H1 (cell line): ENCODE measurements around the gene LYPD6B. TPM values are rescaled to one million over a fixed set of nuclear protein-coding genes. Genes with fewer than 3 reads are reported as not detected.

Experiments used
- CTCF ChIA-PET: fragments of 300-600 bp; sonication (Branson Sonifier 250); formaldehyde crosslinking; loops from one replicate; lab custom pipeline; 2021; ENCODE audit not compliant: partially characterized antibody; lab: Charles Lee
- POLR2A ChIA-PET: fragments of 300-600 bp; sonication (Branson Sonifier 250); formaldehyde crosslinking; loops from one replicate; lab custom pipeline; 2021; ENCODE audit warnings: inconsistent platforms; ENCODE audit not compliant: partially characterized antibody; lab: Charles Lee
- DNase-seq, 2 experiments: peaks; one replicate each; pipeline versions ENCODE4 v3.0.0 to v3.0.0-alpha.2; 2010 to 2022; ENCODE audit warnings: low spot score in 2 of 2, low read depth in 1 of 2, mixed read lengths in 1 of 2
- FAIRE-seq: peaks from 2 replicates; lab custom pipeline; 2011; peaks lifted over from hg19 to GRCh38; lab: Jason Lieb, UNC
- H2AFZ ChIP-seq: 2 replicates; pipeline ENCODE4 v1.8.1; 2012; ENCODE audit warnings: low read length, inconsistent platforms
- H2AK5ac ChIP-seq: 2 replicates; pipeline ENCODE4 v1.6.1; 2013; ENCODE audit warnings: low read depth, low read length
- H2BK120ac ChIP-seq: replicated peaks from 2 replicates; pipeline ENCODE3; 2013; ENCODE audit warnings: low read depth, low read length, inconsistent platforms
- H2BK12ac ChIP-seq: 2 replicates; pipeline ENCODE4 v1.6.1; 2013; ENCODE audit warnings: low read depth, low read length
- H2BK15ac ChIP-seq: 2 replicates; pipeline ENCODE4 v1.6.1; 2013; ENCODE audit warnings: low read length
- H2BK20ac ChIP-seq: 2 replicates; pipeline ENCODE4 v1.6.1; 2013; ENCODE audit warnings: low read length
- H2BK5ac ChIP-seq: 2 replicates; pipeline ENCODE4 v1.6.1; 2013; ENCODE audit warnings: low read depth, low read length
- H3K14ac ChIP-seq: 2 replicates; pipeline ENCODE4 v1.6.1; 2013; ENCODE audit warnings: inconsistent platforms; ENCODE audit not compliant: insufficient read length
- H3K18ac ChIP-seq: 2 replicates; pipeline ENCODE4 v1.6.1; 2013; ENCODE audit warnings: low read length; ENCODE audit errors: extremely low read depth
- H3K23ac ChIP-seq: 2 replicates; pipeline ENCODE4 v1.6.1; 2013; ENCODE audit warnings: inconsistent platforms; ENCODE audit not compliant: insufficient read length
- H3K23me2 ChIP-seq: 2 replicates; pipeline ENCODE4 v1.6.1; 2013; ENCODE audit warnings: low read depth, low read length
- H3K27ac ChIP-seq: 2 replicates; pipeline ENCODE4 v1.6.1; 2011; ENCODE audit warnings: low read depth, low read length, inconsistent platforms
- H3K27me3 ChIP-seq, 4 experiments: replicated peaks in 1 of 4; 1 replicate in 1 of 4; 2 replicates in 3 of 4; pipeline versions ENCODE4 v1.6.1 to v1.8.1; 2011 to 2013; ENCODE audit warnings: low read length in 3 of 4, mild to moderate bottlenecking in 3 of 4, inconsistent platforms in 2 of 4, mixed read lengths in 2 of 4, moderate library complexity in 1 of 4; ENCODE audit not compliant: control insufficient read depth in 3 of 4, insufficient read depth in 3 of 4; ENCODE audit errors: extremely low read depth in 1 of 4
- H3K36me3 ChIP-seq, 4 experiments: 2 replicates each; pipeline versions ENCODE4 v1.6.1 to v1.8.1; 2011 to 2013; ENCODE audit warnings: mild to moderate bottlenecking in 4 of 4, low read length in 3 of 4, moderate library complexity in 2 of 4, control low read depth in 1 of 4, inconsistent platforms in 1 of 4; ENCODE audit not compliant: insufficient read depth in 4 of 4, control insufficient read depth in 2 of 4
- H3K4ac ChIP-seq: replicated peaks from 2 replicates; pipeline ENCODE3; 2013; ENCODE audit warnings: low read length, low read depth, mixed read lengths, inconsistent platforms; ENCODE audit not compliant: insufficient read length
- H3K4me1 ChIP-seq, 4 experiments: replicated peaks in 1 of 4; 1 replicate in 1 of 4; 2 replicates in 3 of 4; pipeline versions ENCODE4 v1.6.1 to v1.8.1; 2011 to 2013; ENCODE audit warnings: low read length in 3 of 4, inconsistent platforms in 2 of 4, mixed read lengths in 1 of 4; ENCODE audit not compliant: insufficient read depth in 4 of 4, control insufficient read depth in 3 of 4
- H3K4me2 ChIP-seq, 2 experiments: 2 replicates each; pipeline versions ENCODE4 v1.6.1 to v1.8.1; 2011 to 2013; ENCODE audit warnings: low read depth in 2 of 2, low read length in 2 of 2, control low read depth in 1 of 2, inconsistent platforms in 1 of 2, mild to moderate bottlenecking in 1 of 2; ENCODE audit not compliant: insufficient read depth in 1 of 2
- H3K4me3 ChIP-seq, 4 experiments: fragments of 200-600, 300-600 bp in 1 of 4; sonication (generic), shearing (Covaris generic), sonication (Bioruptor Twin) in 1 of 4; 2 replicates each; pipeline versions ENCODE4 v1.5.1 to v1.8.1; 2011 to 2016; ENCODE audit warnings: low read length in 4 of 4, low read depth in 3 of 4, control low read depth in 2 of 4, inconsistent platforms in 2 of 4, mild to moderate bottlenecking in 2 of 4, mixed read lengths in 1 of 4, moderate library complexity in 1 of 4; ENCODE audit not compliant: insufficient read depth in 2 of 4; ENCODE audit errors: extremely low read depth in 1 of 4
- H3K56ac ChIP-seq: replicated peaks from 2 replicates; pipeline ENCODE3; 2013; ENCODE audit warnings: low read depth, mild to moderate bottlenecking, mixed read lengths, low read length, inconsistent platforms; ENCODE audit not compliant: insufficient read length
- H3K79me1 ChIP-seq: 2 replicates; pipeline ENCODE4 v1.6.1; 2013; ENCODE audit warnings: low read depth, low read length, control low read depth
- H3K79me2 ChIP-seq, 2 experiments: 2 replicates each; pipeline versions ENCODE4 v1.6.1 to v1.8.1; 2012 to 2013; ENCODE audit warnings: low read length in 2 of 2, mild to moderate bottlenecking in 2 of 2, inconsistent platforms in 1 of 2; ENCODE audit not compliant: insufficient read depth in 2 of 2, control insufficient read depth in 1 of 2
- H3K9ac ChIP-seq, 4 experiments: replicated peaks in 1 of 4; 1 replicate in 1 of 4; 2 replicates in 3 of 4; pipeline versions ENCODE4 v1.6.1 to v1.8.1; 2011 to 2013; ENCODE audit warnings: low read depth in 3 of 4, low read length in 3 of 4, control low read depth in 2 of 4, mild to moderate bottlenecking in 2 of 4, moderate library complexity in 2 of 4, inconsistent platforms in 1 of 4; ENCODE audit errors: extremely low read depth in 1 of 4
- H3K9me3 ChIP-seq, 2 experiments: 2 replicates each; pipeline versions ENCODE4 v1.6.1 to v1.8.1; 2012 to 2013; ENCODE audit warnings: mild to moderate bottlenecking in 2 of 2, moderate library complexity in 2 of 2, control low read depth in 1 of 2, inconsistent platforms in 1 of 2, low read depth in 1 of 2, low read length in 1 of 2, mixed read lengths in 1 of 2; ENCODE audit not compliant: insufficient read depth in 2 of 2
- H4K20me1 ChIP-seq, 2 experiments: replicated peaks in 1 of 2; 2 replicates each; pipeline versions ENCODE3 to v1.8.1; 2011 to 2013; ENCODE audit warnings: inconsistent platforms in 2 of 2, low read length in 2 of 2, mild to moderate bottlenecking in 1 of 2; ENCODE audit not compliant: insufficient read depth in 2 of 2, control insufficient read depth in 1 of 2
- H4K5ac ChIP-seq: 2 replicates; pipeline ENCODE4 v1.6.1; 2013; ENCODE audit warnings: low read length, low read depth, mixed read lengths, inconsistent platforms; ENCODE audit not compliant: insufficient read length
- H4K8ac ChIP-seq: 2 replicates; pipeline ENCODE4 v1.8.0; 2013; ENCODE audit warnings: mild to moderate bottlenecking, moderate library complexity, low read length, inconsistent platforms; ENCODE audit not compliant: insufficient read depth; ENCODE audit errors: extremely low read depth
- H4K91ac ChIP-seq: replicated peaks from 2 replicates; pipeline ENCODE3; 2013; ENCODE audit warnings: low read length, mixed read lengths, inconsistent platforms; ENCODE audit not compliant: insufficient read length
- BRCA1 ChIP-seq: IDR thresholded peaks from 2 replicates; pipeline ENCODE4 v1.6.1; 2012; ENCODE audit warnings: low read depth, low read length, improper control_type of control experiment
- CREB1 ChIP-seq: IDR thresholded peaks from 2 replicates; pipeline ENCODE4 v1.6.1; 2012; ENCODE audit warnings: inconsistent platforms
- EZH2 ChIP-seq: fragments of 200-600 bp; sonication (generic); IDR thresholded peaks from 2 replicates; pipeline ENCODE4 v1.7.1; 2012; ENCODE audit warnings: low read depth, mild to moderate bottlenecking, moderate library complexity, low read length, inconsistent platforms; ENCODE audit not compliant: severe bottlenecking
- RBBP5 ChIP-seq: IDR thresholded peaks from 2 replicates; pipeline ENCODE4 v1.7.1; 2012; ENCODE audit warnings: low read depth, mild to moderate bottlenecking, inconsistent platforms, low read length, moderate library complexity, borderline replicate concordance
- RNF2 ChIP-seq: fragments of 200-900, 300-1000 bp; sonication (generic); IDR thresholded peaks from 2 replicates; pipeline ENCODE4 v1.7.1; 2016; ENCODE audit warnings: borderline replicate concordance, low read depth, mild to moderate bottlenecking, antibody characterized with exemption, low read length; ENCODE audit not compliant: poor library complexity, severe bottlenecking; ENCODE audit errors: missing control alignments
- SP1 ChIP-seq: IDR thresholded peaks from 2 replicates; pipeline ENCODE4 v1.6.1; 2011; ENCODE audit warnings: low read depth, low read length
- SRF ChIP-seq: IDR thresholded peaks from 2 replicates; pipeline ENCODE4 v1.6.1; 2011; ENCODE audit warnings: mild to moderate bottlenecking, low read depth, low read length, moderate library complexity
- YY1 ChIP-seq: IDR thresholded peaks from 2 replicates; pipeline ENCODE4 v1.6.1; 2011; ENCODE audit warnings: low read depth, mild to moderate bottlenecking, low read length
- WGBS, 2 experiments: shearing (Covaris generic) in 1 of 2; methylation state at CpG; one replicate each; pipeline versions ENCODE4 v1.1.6 to v1.1.7; 2013 to 2015; ENCODE audit warnings: low lambda C conversion rate in 2 of 2, mixed read lengths in 2 of 2, inconsistent platforms in 1 of 2, low coverage in 1 of 2, missing lambda C conversion rate in 1 of 2; ENCODE audit not compliant: insufficient replicate concordance in 2 of 2, insufficient coverage in 1 of 2, insufficient read length in 1 of 2; ENCODE audit errors: extremely low coverage in 1 of 2, missing lambda C conversion rate in 1 of 2; 5-methylcytosine and 5-hydroxymethylcytosine counted together
- polyA plus RNA-seq, 7 experiments: library from polyadenylated mRNA; depleted of rRNA in 3 of 7; stranded (reverse) in 5 of 7; unstranded in 2 of 7; fragments of >200 nt in 5 of 7; fragments of 200-250 nt in 2 of 7; gene quantifications; 1 replicate in 5 of 7; 2 replicates in 1 of 7; 4 replicates in 1 of 7; pipeline versions ENCODE4 v1.2.1 to v1.2.3, GENCODE V29; 2011 to 2013; ENCODE audit warnings: missing spikeins in 2 of 7, mixed read lengths in 2 of 7
- total RNA-seq: library from RNA; stranded (reverse); fragmentation: NEBNext Ultra II Directional; extraction: Animal tissue kit (Norgen Biotek cat#: 25700); gene quantifications from 2 replicates; pipeline ENCODE4 v1.2.1, GENCODE V29; 2021

LYPD6B gene
- total and polyA plus RNA-seq, 2 of the 8 experiments (the other 6 are each of a cell fraction or from before 2014, with no cell fraction given): 2.2 to 3.5 TPM

DNA sequence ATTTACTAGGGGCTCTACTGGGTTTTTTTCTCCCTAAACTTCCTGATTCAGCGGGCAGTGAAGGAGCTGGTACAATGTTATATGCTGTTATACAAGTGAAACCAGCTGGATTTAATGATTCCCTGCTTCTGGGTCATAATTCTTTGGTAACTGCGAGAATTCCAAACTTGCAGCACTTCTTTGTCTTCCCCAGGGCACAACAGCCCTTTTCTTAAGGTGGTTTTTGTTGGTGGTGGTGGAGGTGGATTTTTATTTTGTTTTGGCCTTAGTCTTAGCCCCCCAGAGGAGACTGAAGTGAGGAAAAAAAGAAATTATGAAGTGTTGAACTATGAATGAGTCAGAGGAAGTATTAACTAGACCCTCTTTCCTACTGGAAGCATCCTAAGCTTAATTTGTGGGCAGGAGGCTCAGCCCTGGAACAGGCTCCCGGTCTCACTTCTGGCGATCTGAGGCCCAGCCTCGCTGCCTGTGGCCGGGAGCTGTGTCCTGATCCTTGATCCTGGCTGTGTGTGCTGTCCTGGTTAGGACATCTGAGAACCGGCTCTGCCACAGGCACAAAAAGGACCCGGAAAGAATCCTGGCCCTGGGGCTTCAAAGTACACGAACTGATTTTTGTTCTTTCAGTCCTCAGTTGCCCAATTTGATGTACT is 141.9 kb downstream of the LYPD6B start:
- H3K23ac ChIP-seq: no peak overlapping the region
- no peak overlapping the region for H3K18ac ChIP-seq
- no peak overlapping the region for H4K91ac ChIP-seq
- no peak overlapping the region for H3K4me3 ChIP-seq
- no peak overlapping the region for H3K4me2 ChIP-seq
- DNase-seq (no peak), FAIRE-seq (no peak)
- H3K9ac ChIP-seq: no peak overlapping the region
- no peaks in the 10 kb centered on the region for H3K4me1 ChIP-seq
- no peaks in the 10 kb centered on the region for H4K20me1 ChIP-seq
- H2BK15ac ChIP-seq: no peak overlapping the region
- no peaks in the 10 kb centered on the region for H3K23me2 ChIP-seq
- no peak overlapping the region for H2BK20ac ChIP-seq
- no peak overlapping the region for H4K5ac ChIP-seq
- H2AFZ ChIP-seq: no peak overlapping the region
- no peak overlapping the region for H2BK120ac ChIP-seq
- no peak overlapping the region for H3K56ac ChIP-seq
- H4K8ac ChIP-seq: no peak overlapping the region
- no peaks in the 10 kb centered on the region for H3K79me2 ChIP-seq
- H3K14ac ChIP-seq: no peak overlapping the region
- no peak overlapping the region for H2AK5ac ChIP-seq
- no peaks in the 10 kb centered on the region for H3K27me3 ChIP-seq
- no peaks in the 10 kb centered on the region for H3K9me3 ChIP-seq
- 84% methylated on average over 9 of the region's 9 CpGs; no CpG with 5 or more reads in 1 of the 2 experiments for WGBS, 2 experiments
- no peak overlapping the region for H2BK5ac ChIP-seq
- no peaks in the 10 kb centered on the region for H3K36me3 ChIP-seq
- H3K4ac ChIP-seq: no peak overlapping the region
- H2BK12ac ChIP-seq: no peak overlapping the region
- CTCF ChIA-PET: interaction anchor here (0.7 to 1.4 kb wide), 3 partner anchors 79 to 502 kb away, joined by 3 read pairs; no protein-coding TSS in a partner anchor
- POLR2A ChIA-PET: no interaction called here
- no peak for TF ChIP-seq RNF2
- no peak for TF ChIP-seq YY1
- TF ChIP-seq SP1: no peak
- TF ChIP-seq CREB1: no peak
- TF ChIP-seq RBBP5: no peak
- no peak for TF ChIP-seq SRF
- no peak for TF ChIP-seq BRCA1
- TF ChIP-seq EZH2: no peak
- no peaks in the 10 kb centered on the region for H3K79me1 ChIP-seq
- H3K27ac ChIP-seq: no peak overlapping the region
